GM12878 (cell line): Measurements from ENCODE around the gene KRTAP10-1. TPM values are rescaled to one million over a fixed set of nuclear protein-coding genes. Genes with fewer than 3 reads are reported as not detected.

Source experiments
- ATAC-seq: fragments of 200-7000 bp; cut with Tn5 transposase; 3 replicates; pipeline ENCODE4 v1.9.1; 2020; ENCODE audit warnings: mild to moderate bottlenecking, moderate library complexity
- BruUV-seq: library from RNA; stranded (reverse); fragments of 400-500 nt; replicated peaks from 2 replicates; lab custom pipeline; 2021; lab: Mats Ljungman, UMichigan
- CTCF ChIA-PET: fragments of 300-600 bp; sonication (Branson Sonifier 250); formaldehyde crosslinking; extraction: SDS; loops from one replicate; lab custom pipeline; 2021; ENCODE audit warnings: inconsistent platforms; lab: Yijun Ruan, JAX
- POLR2A ChIA-PET: fragments of 350-600 bp; formaldehyde crosslinking; extraction: SDS; loops from one replicate; lab custom pipeline; 2021; ENCODE audit warnings: inconsistent platforms; lab: Charles Lee
- RAD21 ChIA-PET: fragments of 300-600 bp; sonication (Branson Sonifier 250); formaldehyde crosslinking; loops from one replicate; lab custom pipeline; 2023; ENCODE audit warnings: antibody characterized with exemption; ENCODE audit not compliant: unreplicated experiment; lab: Charles Lee
- SMC1A ChIA-PET: fragments of 300-600 bp; sonication (Branson Sonifier 250); formaldehyde crosslinking; loops from one replicate; lab custom pipeline; 2023; ENCODE audit not compliant: unreplicated experiment, uncharacterized antibody; lab: Charles Lee
- DNase-seq: peaks from one replicate; pipeline ENCODE4 v3.0.0-alpha.2; 2011; ENCODE audit warnings: low read depth, low spot score
- FAIRE-seq: peaks from 3 replicates; lab custom pipeline; 2011; peaks lifted over from hg19 to GRCh38; lab: Jason Lieb, UNC
- H2AFZ ChIP-seq: 2 replicates; pipeline ENCODE4 v1.6.0; 2011; ENCODE audit warnings: low read depth, low read length, control low read depth; ENCODE audit not compliant: control insufficient read depth
- H3K27ac ChIP-seq: 2 replicates; pipeline ENCODE4 v1.5.1; 2011; ENCODE audit warnings: control low read depth; ENCODE audit not compliant: control insufficient read depth, insufficient read depth
- H3K27me3 ChIP-seq, 2 experiments: replicated peaks in 1 of 2; 2 replicates each; pipeline versions ENCODE4 v1.6.0 to v1.6.1; 2011; ENCODE audit warnings: low read length in 1 of 2; ENCODE audit not compliant: control insufficient read depth in 2 of 2, insufficient read depth in 2 of 2
- H3K36me3 ChIP-seq, 2 experiments: 2 replicates each; pipeline ENCODE4 v1.5.1; 2011; ENCODE audit warnings: low read length in 1 of 2; ENCODE audit not compliant: control insufficient read depth in 2 of 2, insufficient read depth in 2 of 2
- H3K4me1 ChIP-seq: 2 replicates; pipeline ENCODE4 v1.6.1; 2011; ENCODE audit warnings: mild to moderate bottlenecking, low read length, moderate library complexity, mixed read lengths; ENCODE audit not compliant: control insufficient read depth, insufficient read depth
- H3K4me2 ChIP-seq: 2 replicates; pipeline ENCODE4 v1.6.0; 2011; ENCODE audit warnings: control low read depth; ENCODE audit not compliant: control insufficient read depth, insufficient read depth
- H3K4me3 ChIP-seq: fragments of 200-600 bp; sonication (generic); 2 replicates; pipeline ENCODE4 v1.5.1; 2016
- H3K79me2 ChIP-seq: 2 replicates; pipeline ENCODE4 v1.6.0; 2011; ENCODE audit warnings: low read length; ENCODE audit not compliant: control insufficient read depth, insufficient read depth
- H3K9ac ChIP-seq: 2 replicates; pipeline ENCODE4 v1.8.0; 2011; ENCODE audit warnings: low read length, control low read depth, mixed read lengths; ENCODE audit not compliant: control insufficient read depth, insufficient read depth
- H3K9me3 ChIP-seq: replicated peaks from 3 replicates; pipeline ENCODE4 v1.5.1; 2011; ENCODE audit warnings: mild to moderate bottlenecking, low read length; ENCODE audit not compliant: control insufficient read depth, insufficient read depth
- H4K20me1 ChIP-seq: 2 replicates; pipeline ENCODE4 v1.6.0; 2011; ENCODE audit not compliant: control insufficient read depth, insufficient read depth
- BCLAF1 ChIP-seq: fragments of 450-650 bp; IDR thresholded peaks from 2 replicates; pipeline ENCODE4 v1.6.1; 2017; ENCODE audit warnings: antibody characterized with exemption, mild to moderate bottlenecking, moderate library complexity
- CBX3 ChIP-seq: fragments of 200-600 bp; sonication (generic); IDR thresholded peaks from 2 replicates; pipeline ENCODE4 v1.6.1; 2016; ENCODE audit warnings: low read depth, borderline replicate concordance
- CEBPB ChIP-seq, 2 experiments: fragments of 150-350 bp in 1 of 2; IDR thresholded peaks; 2 replicates each; pipeline ENCODE4 v1.6.1; 2012 to 2014; ENCODE audit warnings: low read depth in 2 of 2, low read length in 2 of 2, borderline replicate concordance in 1 of 2, inconsistent platforms in 1 of 2
- MEF2A ChIP-seq: IDR thresholded peaks from 2 replicates; pipeline ENCODE4 v1.6.1; 2011; ENCODE audit warnings: low read depth, mild to moderate bottlenecking, low read length, moderate library complexity; ENCODE audit not compliant: insufficient read depth
- MXI1 ChIP-seq: fragments of 150-350 bp; IDR thresholded peaks from 2 replicates; pipeline ENCODE4 v1.6.1; 2011; ENCODE audit warnings: low read depth, mild to moderate bottlenecking, inconsistent platforms, low read length, improper control_type of control experiment
- NFIC ChIP-seq: IDR thresholded peaks from 2 replicates; pipeline ENCODE4 v1.6.1; 2012; ENCODE audit warnings: low read depth, mild to moderate bottlenecking, inconsistent platforms, low read length, moderate library complexity
- NFYB ChIP-seq: IDR thresholded peaks from 2 replicates; pipeline ENCODE4 v1.6.1; 2011; ENCODE audit warnings: low read depth, mild to moderate bottlenecking, low read length, improper control_type of control experiment, moderate library complexity; ENCODE audit not compliant: insufficient read depth
- NKRF ChIP-seq: fragments of 450-650 bp; conservative IDR thresholded peaks from 2 replicates; pipeline ENCODE4 v1.6.1; 2017; ENCODE audit warnings: mild to moderate bottlenecking, moderate library complexity
- POLR2A ChIP-seq: IDR thresholded peaks from 2 replicates; pipeline ENCODE4 v1.6.1; 2011; ENCODE audit warnings: low read depth, mild to moderate bottlenecking, low read length
- POU2F2 ChIP-seq: IDR thresholded peaks from 3 replicates; pipeline ENCODE4 v1.6.1; 2011; ENCODE audit warnings: low read depth, mild to moderate bottlenecking, low read length, borderline replicate concordance
- RBBP5 ChIP-seq: fragments of 200-600 bp; sonication (generic); conservative IDR thresholded peaks from 2 replicates; pipeline ENCODE4 v1.6.1; 2016
- RCOR1 ChIP-seq: conservative IDR thresholded peaks from 2 replicates; pipeline ENCODE4 v1.6.1; 2012; ENCODE audit warnings: low read depth, low read length, improper control_type of control experiment
- SRF ChIP-seq, 2 experiments: IDR thresholded peaks; 2 replicates each; pipeline ENCODE4 v1.6.1; 2011; ENCODE audit warnings: low read depth in 2 of 2, low read length in 2 of 2, mild to moderate bottlenecking in 1 of 2, moderate library complexity in 1 of 2
- TARDBP ChIP-seq: IDR thresholded peaks from 2 replicates; pipeline ENCODE4 v1.6.1; 2016; ENCODE audit warnings: borderline replicate concordance
- YY1 ChIP-seq: IDR thresholded peaks from 2 replicates; pipeline ENCODE4 v1.6.1; 2011; ENCODE audit warnings: low read depth, mild to moderate bottlenecking, low read length
- ZNF217 ChIP-seq: fragments of 450-650 bp; IDR thresholded peaks from 2 replicates; pipeline ENCODE4 v1.6.1; 2017; ENCODE audit warnings: antibody characterized with exemption, mild to moderate bottlenecking
- WGBS: methylation state at CpG from one replicate; pipeline ENCODE4 v1.1.6; 2016; ENCODE audit warnings: low lambda C conversion rate; ENCODE audit not compliant: insufficient replicate concordance, insufficient coverage; ENCODE audit errors: missing lambda C conversion rate; 5-methylcytosine and 5-hydroxymethylcytosine counted together
- in situ Hi-C: fragments of 300-500 bp; cut with MboI; formaldehyde crosslinking; loops from 9 replicates; pipeline ENCODE4 v1.14.3; 2018; ENCODE audit warnings: mixed read lengths
- intact Hi-C: fragments of 100-400 bp; cut with micrococcal nuclease; formaldehyde crosslinking; loops from one replicate; pipeline ENCODE4 v1.14.2; 2022; ENCODE audit not compliant: unreplicated experiment
- polyA plus RNA-seq, 11 experiments: library from polyadenylated mRNA; depleted of rRNA in 4 of 11; unstranded in 6 of 11; stranded (reverse) in 5 of 11; fragments of >200 nt; fragmentation: Nextera tagmentation in 4 of 11; fragmentation: Illumina TruSeq in 1 of 11; extraction: Ambion mirVana in 4 of 11; extraction: Trizol in 1 of 11; gene quantifications; 1 replicate in 1 of 11; 2 replicates in 10 of 11; pipeline versions ENCODE4 v1.2.1 to v1.2.3, GENCODE V29; 2011 to 2016; ENCODE audit warnings: inconsistent platforms in 2 of 11, missing spikeins in 2 of 11, low read depth in 1 of 11
- total RNA-seq, 4 experiments: library from RNA; depleted of rRNA in 3 of 4; stranded (reverse); fragments of >200 nt in 3 of 4; fragmentation: Illumina TruSeq in 1 of 4; extraction: Trizol in 1 of 4; gene quantifications; 2 replicates each; pipeline versions ENCODE4 v1.2.1 to v1.2.3, GENCODE V29; 2013 to 2021

The KRTAP10-1 gene
- total and polyA plus RNA-seq, 10 of the 15 experiments (the other 5 are each of a cell fraction or from before 2014, with no cell fraction given) = not detected

- Histone ChIP-seq H3K4me2 (no peak overlapping the region), H3K36me3 (no peaks in the 10 kb centered on the region), H3K4me3 (no peak overlapping the region), H3K27ac (no peak overlapping the region), H3K9me3 (no peaks in the 10 kb centered on the region; the same call in 2 of the 3 replicates), H3K79me2 (no peaks in the 10 kb centered on the region), H4K20me1 (no peaks in the 10 kb centered on the region), H3K4me1 (no peaks in the 10 kb centered on the region), H3K9ac (no peak overlapping the region), H2AFZ (no peak overlapping the region), H3K27me3 (no peaks in the 10 kb centered on the region; a peak in 1 of 4 replicates)
- ChIA-PET RAD21 (no interaction called here), CTCF (no interaction called here), POLR2A (no interaction called here), SMC1A (no interaction called here)
- no TSS peak for BruUV-seq
- intact Hi-C loops = no loop called here
- in situ Hi-C loops = no loop called here
- no peak for TF ChIP-seq POLR2A
- no peak for TF ChIP-seq NFIC
- no peak for TF ChIP-seq SRF (IDR thresholded peaks at IDR 0.05; ENCODE audit: low read depth in 2 of 2, low read length in 2 of 2)
- no peak for TF ChIP-seq RBBP5
- TF ChIP-seq BCLAF1 = no peak
- no peak for TF ChIP-seq TARDBP
- TF ChIP-seq YY1 = no peak
- TF ChIP-seq RCOR1 = no peak
- TF ChIP-seq NFYB = no peak
- no peak for TF ChIP-seq NKRF
- TF ChIP-seq CBX3 = no peak
- TF ChIP-seq CEBPB (IDR thresholded peaks at IDR 0.05; ENCODE audit: borderline replicate concordance in 1 of 2, low read depth in 2 of 2, low read length in 2 of 2) = no peak
- no peak for TF ChIP-seq MXI1
- no peak for TF ChIP-seq POU2F2
- no peak for TF ChIP-seq ZNF217
- no peak for TF ChIP-seq MEF2A
- DNase-seq (no peak), FAIRE-seq (no peak), ATAC-seq (no peak)
- WGBS = 57% methylated on average over 23 of the region's 23 CpGs
These were observed 40.4 kb downstream of the KRTAP10-1 start for GRCh38 chr21:44499631-44500030.
